Neural progenitor cell (in vitro differentiated cells): ENCODE data around the gene STEAP1B. TPM values are rescaled to one million over a fixed set of nuclear protein-coding genes. Genes with fewer than 3 reads are reported as not detected.
"Not testable (repeated sequence)": the region's sequence is repeated elsewhere in the genome, so short reads cannot be mapped to it uniquely, and the experiment has no call there.

Experiments
- DNase-seq: peaks from one replicate; pipeline ENCODE4 v3.0.0-alpha.2; 2016; ENCODE audit warnings: low spot score
- H2AFZ ChIP-seq: fragments of 200-600 bp; sonication (generic); replicated peaks from 2 replicates; pipeline ENCODE4 v1.6.1; 2016; ENCODE audit warnings: antibody characterized with exemption
- H3F3A ChIP-seq: fragments of 200-600 bp; sonication (generic); 2 replicates; pipeline ENCODE4 v1.6.1; 2016; ENCODE audit warnings: antibody characterized with exemption, low read depth
- H3K27ac ChIP-seq: fragments of 200-600 bp; sonication (generic); 2 replicates; pipeline ENCODE4 v1.5.1; 2016; ENCODE audit warnings: mild to moderate bottlenecking
- H3K27me3 ChIP-seq: fragments of 200-600 bp; sonication (generic); 2 replicates; pipeline ENCODE4 v1.6.1; 2016; ENCODE audit warnings: mild to moderate bottlenecking, moderate library complexity
- H3K36me3 ChIP-seq: fragments of 200-600 bp; sonication (generic); 2 replicates; pipeline ENCODE4 v1.5.1; 2016
- H3K4me1 ChIP-seq: fragments of 200-600 bp; sonication (generic); 2 replicates; pipeline ENCODE4 v1.6.1; 2016; ENCODE audit warnings: mixed run types
- H3K4me2 ChIP-seq: fragments of 200-600 bp; sonication (generic); 2 replicates; pipeline ENCODE4 v1.6.1; 2016
- H3K4me3 ChIP-seq: fragments of 200-600 bp; sonication (generic); 2 replicates; pipeline ENCODE4 v1.5.1; 2016
- H3K79me2 ChIP-seq: fragments of 200-600 bp; sonication (generic); 2 replicates; pipeline ENCODE4 v1.6.1; 2016; ENCODE audit warnings: low read depth
- H3K9ac ChIP-seq: fragments of 200-600 bp; sonication (generic); 2 replicates; pipeline ENCODE4 v1.6.1; 2016
- H3K9me3 ChIP-seq: fragments of 200-600 bp; sonication (generic); 2 replicates; pipeline ENCODE4 v1.5.1; 2016; ENCODE audit warnings: low read depth
- H4K20me1 ChIP-seq: fragments of 200-600 bp; sonication (generic); 2 replicates; pipeline ENCODE4 v1.6.1; 2016; ENCODE audit warnings: low read depth
- H3K27ac Mint-ChIP-seq: 3 replicates; pipeline ENCODE4 v1.8.0; 2021; ENCODE audit warnings: mixed read lengths
- H3K27me3 Mint-ChIP-seq: 2 replicates; pipeline ENCODE4 v1.8.0; 2022; ENCODE audit warnings: low read depth, mild to moderate bottlenecking, inconsistent platforms, moderate library complexity, mixed read lengths; ENCODE audit not compliant: insufficient read depth
- H3K36me3 Mint-ChIP-seq: 3 replicates; pipeline ENCODE4 v1.8.0; 2021; ENCODE audit warnings: mixed read lengths
- H3K4me1 Mint-ChIP-seq: 3 replicates; pipeline ENCODE4 v1.8.0; 2021; ENCODE audit warnings: mixed read lengths
- H3K4me3 Mint-ChIP-seq: 3 replicates; pipeline ENCODE4 v1.8.0; 2021; ENCODE audit warnings: mild to moderate bottlenecking, moderate library complexity, mixed read lengths
- H3K9me3 Mint-ChIP-seq: 3 replicates; pipeline ENCODE4 v1.8.0; 2020; ENCODE audit warnings: mixed read lengths
- CTCF ChIP-seq: fragments of 200-600 bp; sonication (generic); IDR thresholded peaks from 2 replicates; pipeline ENCODE4 v1.5.1; 2017; ENCODE audit warnings: antibody characterized with exemption, mild to moderate bottlenecking
- total RNA-seq: library from RNA; depleted of rRNA; stranded (reverse); fragments of >200 nt; gene quantifications from 2 replicates; pipeline ENCODE4 v1.2.3, GENCODE V29; 2015; ENCODE audit warnings: low replicate concordance

The STEAP1B gene
- total RNA-seq, 1 donor from 2014 or later = 1.6 TPM

GRCh38 chr7:22523478-22524352, 23.7 kb upstream of the STEAP1B start:
- peak; percentile 15 for TF ChIP-seq CTCF
- not testable (repeated sequence) for DNase-seq, H3K27me3 ChIP-seq, H3K27ac Mint-ChIP-seq, H3K36me3 Mint-ChIP-seq, H3K79me2 ChIP-seq, H2AFZ ChIP-seq, H3K4me2 ChIP-seq, H3K27me3 Mint-ChIP-seq, H4K20me1 ChIP-seq, H3K9ac ChIP-seq, H3K36me3 ChIP-seq, H3K4me1 Mint-ChIP-seq, H3K4me3 Mint-ChIP-seq, H3K4me1 ChIP-seq, H3K9me3 ChIP-seq, H3K27ac ChIP-seq, H3F3A ChIP-seq, H3K4me3 ChIP-seq
- peaks cover 12% of the 10 kb centered on the region for H3K9me3 Mint-ChIP-seq

- not testable (repeated sequence) for H3F3A ChIP-seq, H3K27ac ChIP-seq, H3K9me3 Mint-ChIP-seq, H3K27me3 ChIP-seq, DNase-seq, H3K4me1 Mint-ChIP-seq, H3K9me3 ChIP-seq, H3K4me3 ChIP-seq, H3K4me1 ChIP-seq, H3K27me3 Mint-ChIP-seq, H3K9ac ChIP-seq, H3K4me3 Mint-ChIP-seq, H3K36me3 Mint-ChIP-seq, H3K27ac Mint-ChIP-seq, H2AFZ ChIP-seq, H3K36me3 ChIP-seq, H3K79me2 ChIP-seq, H3K4me2 ChIP-seq, H4K20me1 ChIP-seq
These were observed 19.6 kb upstream of the STEAP1B start for GRCh38 chr7:22519560-22519959.

- not testable (repeated sequence) for H3K79me2 ChIP-seq, H4K20me1 ChIP-seq, H3K27ac ChIP-seq, H3K9ac ChIP-seq, H3F3A ChIP-seq, DNase-seq, H3K27ac Mint-ChIP-seq, H3K36me3 Mint-ChIP-seq, H3K9me3 ChIP-seq, H3K4me2 ChIP-seq, H3K4me1 ChIP-seq, H3K4me1 Mint-ChIP-seq, H2AFZ ChIP-seq, H3K4me3 Mint-ChIP-seq, H3K27me3 ChIP-seq, H3K36me3 ChIP-seq, H3K9me3 Mint-ChIP-seq, H3K27me3 Mint-ChIP-seq, H3K4me3 ChIP-seq
These were observed 17.0 kb upstream of the STEAP1B start for GRCh38 chr7:22516950-22517349.

GRCh38 chr7:22514963-22515362, 15.0 kb upstream of the STEAP1B start:
- not testable (repeated sequence) for H3K27ac ChIP-seq, H3K9me3 Mint-ChIP-seq

GRCh38 chr7:22507320-22507719, 7.3 kb upstream of the STEAP1B start:
- not testable (repeated sequence) for H3K9ac ChIP-seq, H3K4me3 ChIP-seq, H3K4me3 Mint-ChIP-seq, H3K9me3 Mint-ChIP-seq, H3F3A ChIP-seq, DNase-seq, H3K27ac ChIP-seq, H4K20me1 ChIP-seq, H3K27me3 ChIP-seq, H3K4me2 ChIP-seq, H3K4me1 ChIP-seq, H3K27ac Mint-ChIP-seq, H3K79me2 ChIP-seq, H3K36me3 Mint-ChIP-seq, H3K36me3 ChIP-seq, H3K9me3 ChIP-seq, H3K27me3 Mint-ChIP-seq, H2AFZ ChIP-seq, H3K4me1 Mint-ChIP-seq

More at GRCh38 chr7:22514963-22515362, 15.0 kb upstream of the STEAP1B start:
- H3K4me3 ChIP-seq, H3K36me3 ChIP-seq, H3K4me3 Mint-ChIP-seq, H3K36me3 Mint-ChIP-seq, H3K4me1 Mint-ChIP-seq, H3K27me3 Mint-ChIP-seq, H3K27ac Mint-ChIP-seq, H3K9me3 ChIP-seq, H3K4me2 ChIP-seq, H3K4me1 ChIP-seq, H3F3A ChIP-seq, H2AFZ ChIP-seq, H3K27me3 ChIP-seq, H3K9ac ChIP-seq, H3K79me2 ChIP-seq, H4K20me1 ChIP-seq, DNase-seq: not testable (repeated sequence)

- H3K4me3 Mint-ChIP-seq, H3K4me2 ChIP-seq, H3K4me1 ChIP-seq, H3K9me3 ChIP-seq, H3K27me3 Mint-ChIP-seq, H3K9me3 Mint-ChIP-seq, H3K36me3 ChIP-seq, H3K4me3 ChIP-seq, H3K79me2 ChIP-seq, H3K27me3 ChIP-seq, H3K36me3 Mint-ChIP-seq, H3K9ac ChIP-seq, H3F3A ChIP-seq, H3K4me1 Mint-ChIP-seq, H3K27ac Mint-ChIP-seq, H2AFZ ChIP-seq, H4K20me1 ChIP-seq, H3K27ac ChIP-seq, DNase-seq: not testable (repeated sequence)
These were observed 6.5 kb upstream of the STEAP1B start for GRCh38 chr7:22506316-22507020.
